PC-9 (cell line): ENCODE data around the gene C4BPB. TPM values are rescaled to one million over a fixed set of nuclear protein-coding genes. Genes with fewer than 3 reads are reported as not detected.

ENCODE experiments used
- BruUV-seq: library from RNA; stranded (reverse); fragments of 400-500 nt; replicated peaks from 2 replicates; lab custom pipeline; 2021; lab: Mats Ljungman, UMichigan
- CTCF ChIA-PET: fragments of 300-600 bp; sonication (Branson Sonifier 250); formaldehyde crosslinking; loops from one replicate; lab custom pipeline; 2022; ENCODE audit warnings: antibody characterized with exemption; lab: Charles Lee
- POLR2A ChIA-PET: fragments of 300-600 bp; sonication (Branson Sonifier 250); formaldehyde crosslinking; loops from one replicate; lab custom pipeline; 2022; ENCODE audit warnings: antibody characterized with exemption; ENCODE audit not compliant: unreplicated experiment; lab: Charles Lee
- DNase-seq, 2 experiments: peaks; one replicate each; pipeline versions ENCODE4 v3.0.0 to v3.0.0-alpha.2; 2015 to 2022; ENCODE audit warnings: mixed read lengths in 1 of 2
- H2AFZ ChIP-seq: fragments of 200-600 bp; sonication (generic); 2 replicates; pipeline ENCODE4 v1.8.1; 2017; ENCODE audit warnings: antibody characterized with exemption
- H3F3A ChIP-seq: fragments of 200-600 bp; sonication (generic); 2 replicates; pipeline ENCODE4 v1.8.1; 2017; ENCODE audit warnings: antibody characterized with exemption, mild to moderate bottlenecking, low read depth; ENCODE audit not compliant: insufficient read depth
- H3K27ac ChIP-seq: fragments of 200-600 bp; sonication (generic); 2 replicates; pipeline ENCODE4 v1.6.1; 2016; ENCODE audit warnings: mixed run types
- H3K27me3 ChIP-seq: fragments of 200-600 bp; sonication (generic); 2 replicates; pipeline ENCODE4 v1.6.1; 2016; ENCODE audit warnings: low read depth, mixed run types; ENCODE audit not compliant: insufficient read depth
- H3K36me3 ChIP-seq: fragments of 200-600 bp; sonication (generic); 2 replicates; pipeline ENCODE4 v1.6.1; 2016; ENCODE audit warnings: low read depth, mixed run types
- H3K4me1 ChIP-seq: fragments of 200-600 bp; sonication (generic); replicated peaks from 2 replicates; pipeline ENCODE4 v1.6.1; 2016; ENCODE audit warnings: mixed run types; ENCODE audit not compliant: insufficient read depth
- H3K4me2 ChIP-seq: fragments of 200-600 bp; sonication (generic); 2 replicates; pipeline ENCODE4 v1.6.1; 2017; ENCODE audit warnings: mixed run types
- H3K4me3 ChIP-seq: fragments of 200-600 bp; sonication (generic); 2 replicates; pipeline ENCODE4 v1.6.1; 2016; ENCODE audit warnings: mixed run types
- H3K79me2 ChIP-seq: fragments of 200-600 bp; sonication (generic); 2 replicates; pipeline ENCODE4 v1.6.1; 2017; ENCODE audit warnings: low read depth, mixed run types
- H3K9me2 ChIP-seq: fragments of 200-600 bp; sonication (generic); 2 replicates; pipeline ENCODE4 v1.8.1; 2017; ENCODE audit warnings: mild to moderate bottlenecking; ENCODE audit not compliant: insufficient read depth
- H3K9me3 ChIP-seq: fragments of 200-600 bp; sonication (generic); 2 replicates; pipeline ENCODE4 v1.8.1; 2016; ENCODE audit warnings: low read depth; ENCODE audit not compliant: insufficient read depth
- H4K20me1 ChIP-seq: fragments of 200-600 bp; sonication (generic); 2 replicates; pipeline ENCODE4 v1.8.1; 2017; ENCODE audit not compliant: insufficient read depth
- CTCF ChIP-seq: fragments of 200-600 bp; sonication (generic); conservative IDR thresholded peaks from 2 replicates; pipeline ENCODE4 v1.6.1; 2017; ENCODE audit warnings: mixed run types, antibody characterized with exemption, mild to moderate bottlenecking, moderate library complexity
- EZH2 ChIP-seq: fragments of 200-600 bp; sonication (generic); IDR thresholded peaks from 2 replicates; pipeline ENCODE4 v1.8.0; 2017; ENCODE audit warnings: antibody characterized with exemption, low read depth
- intact Hi-C: fragments of 100-400 bp; cut with micrococcal nuclease; formaldehyde crosslinking; loops from one replicate; pipeline ENCODE4 v1.10.0; 2022; ENCODE audit not compliant: unreplicated experiment
- total RNA-seq: library from RNA; stranded (reverse); gene quantifications from 2 replicates; pipeline ENCODE4 v1.2.3, GENCODE V29; 2021

Gene C4BPB
- total RNA-seq, 1 experiment from 2014 or later, result 4.2 TPM

- no peak overlapping the region for H3K4me2 ChIP-seq
- no TSS peak for BruUV-seq
- intact Hi-C loops, result no loop called here
- H3K4me3 ChIP-seq, result no peak overlapping the region
- no peaks in the 10 kb centered on the region for H3K27me3 ChIP-seq
- no peaks in the 10 kb centered on the region for H3K9me2 ChIP-seq
- ChIA-PET CTCF (no interaction called here), POLR2A (no interaction called here)
- H3F3A ChIP-seq, result no peaks in the 10 kb centered on the region
- H3K4me1 ChIP-seq, result no peaks in the 10 kb centered on the region
- H4K20me1 ChIP-seq, result no peaks in the 10 kb centered on the region
- H3K79me2 ChIP-seq, result no peaks in the 10 kb centered on the region
- DNase-seq, result no peak
- H3K27ac ChIP-seq, result no peak overlapping the region
- no peak overlapping the region for H2AFZ ChIP-seq
- H3K9me3 ChIP-seq, result no peaks in the 10 kb centered on the region
- peaks cover 16% of the 10 kb centered on the region for H3K36me3 ChIP-seq
- TF ChIP-seq EZH2 (no peak), CTCF (no peak)
Observed at GRCh38 chr1:207062058-207062457, 26.6 kb upstream of the C4BPB start.

GRCh38 chr1:207063014-207063413 lies 25.6 kb upstream of the C4BPB start:
- Histone ChIP-seq H3K79me2 (no peaks in the 10 kb centered on the region), H2AFZ (no peak overlapping the region), H3K27me3 (no peaks in the 10 kb centered on the region), H3K4me2 (no peak overlapping the region), H3K4me3 (no peak overlapping the region), H3K9me2 (no peaks in the 10 kb centered on the region), H3F3A (no peaks in the 10 kb centered on the region), H3K9me3 (no peaks in the 10 kb centered on the region), H4K20me1 (no peaks in the 10 kb centered on the region), H3K27ac (no peak overlapping the region), H3K36me3 (peaks cover 16% of the 10 kb centered on the region), H3K4me1 (no peaks in the 10 kb centered on the region)
- ChIA-PET POLR2A (no interaction called here), CTCF (no interaction called here)
- BruUV-seq, result no TSS peak
- no peak for DNase-seq
- intact Hi-C loops, result no loop called here
- no peak for TF ChIP-seq CTCF
- no peak for TF ChIP-seq EZH2

- TF ChIP-seq CTCF (no peak), EZH2 (no peak)
- BruUV-seq, result no TSS peak
Observed at GRCh38 chr1:207064561-207064960, 24.1 kb upstream of the C4BPB start.

More at GRCh38 chr1:207064561-207064960, 24.1 kb upstream of the C4BPB start:
- DNase-seq, result no peak
- no peaks in the 10 kb centered on the region for H3K9me2 ChIP-seq
- no peak overlapping the region for H2AFZ ChIP-seq
- H3K27ac ChIP-seq, result no peak overlapping the region
- intact Hi-C loops, result no loop called here
- H3F3A ChIP-seq, result no peaks in the 10 kb centered on the region
- no peaks in the 10 kb centered on the region for H4K20me1 ChIP-seq
- ChIA-PET POLR2A (no interaction called here), CTCF (no interaction called here)
- H3K9me3 ChIP-seq, result no peaks in the 10 kb centered on the region
- no peaks in the 10 kb centered on the region for H3K27me3 ChIP-seq
- peaks cover 16% of the 10 kb centered on the region for H3K36me3 ChIP-seq
- no peaks in the 10 kb centered on the region for H3K79me2 ChIP-seq
- H3K4me3 ChIP-seq, result no peak overlapping the region
- no peak overlapping the region for H3K4me2 ChIP-seq
- H3K4me1 ChIP-seq, result no peaks in the 10 kb centered on the region
